ENCODE measurements around the gene PPP2R3B. TPM values are rescaled to one million over a fixed set of nuclear protein-coding genes. Genes with fewer than 3 reads are reported as not detected.

Gene PPP2R3B
- total RNA-seq, 2 experiments from 2014 or later, result 12.1 to 14.0 TPM

DNA sequence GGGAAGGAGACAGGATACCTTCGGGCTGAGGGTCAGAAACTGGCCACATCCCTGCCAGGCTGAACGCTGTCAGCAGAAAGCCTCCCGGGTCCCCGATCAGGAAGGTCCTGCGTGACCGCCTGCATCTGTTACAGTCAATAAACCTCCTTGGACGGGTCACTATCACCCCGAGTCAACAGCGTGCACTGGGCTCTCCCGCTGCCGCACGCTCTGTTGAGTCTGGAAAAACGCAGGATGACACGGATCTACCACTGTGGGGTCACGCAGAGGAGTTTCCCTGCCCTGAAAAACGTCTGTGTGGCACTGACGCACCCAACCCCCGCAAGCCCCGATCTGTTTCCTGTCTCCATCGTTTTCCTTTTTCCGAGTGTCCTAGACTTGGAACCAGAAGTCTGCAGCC, 12.1 kb downstream of the PPP2R3B start:
- H3K36me3 Mint-ChIP-seq (ENCODE audit: low read depth), result no peaks in the 10 kb centered on the region
- no peaks in the 10 kb centered on the region for H3K9me3 Mint-ChIP-seq
- no peaks in the 10 kb centered on the region for H3K36me3 ChIP-seq (ENCODE audit: insufficient read depth, low read length)
- H3K27ac Mint-ChIP-seq, result no peak overlapping the region
- no peak for DNase-seq
- CTCF ChIA-PET, result no interaction called here
- POLR2A ChIA-PET, result no interaction called here
- peaks cover 47% of the 10 kb centered on the region for H3K27me3 Mint-ChIP-seq
- H3K9me3 ChIP-seq (ENCODE audit: control insufficient read depth in 1 of 2, insufficient read depth in 1 of 2, low read length in 2 of 2), result peaks cover 0 to 24% of the 10 kb centered on the region in 2 experiments
- peak overlapping the region; percentile 87 for H3K4me3 Mint-ChIP-seq
- H3K27me3 ChIP-seq (ENCODE audit: control insufficient read depth in 1 of 2, insufficient read depth in 2 of 2, low read length in 2 of 2), result peaks cover 31 to 40% of the 10 kb centered on the region in 2 experiments
- TF ChIP-seq, protein P1, sequence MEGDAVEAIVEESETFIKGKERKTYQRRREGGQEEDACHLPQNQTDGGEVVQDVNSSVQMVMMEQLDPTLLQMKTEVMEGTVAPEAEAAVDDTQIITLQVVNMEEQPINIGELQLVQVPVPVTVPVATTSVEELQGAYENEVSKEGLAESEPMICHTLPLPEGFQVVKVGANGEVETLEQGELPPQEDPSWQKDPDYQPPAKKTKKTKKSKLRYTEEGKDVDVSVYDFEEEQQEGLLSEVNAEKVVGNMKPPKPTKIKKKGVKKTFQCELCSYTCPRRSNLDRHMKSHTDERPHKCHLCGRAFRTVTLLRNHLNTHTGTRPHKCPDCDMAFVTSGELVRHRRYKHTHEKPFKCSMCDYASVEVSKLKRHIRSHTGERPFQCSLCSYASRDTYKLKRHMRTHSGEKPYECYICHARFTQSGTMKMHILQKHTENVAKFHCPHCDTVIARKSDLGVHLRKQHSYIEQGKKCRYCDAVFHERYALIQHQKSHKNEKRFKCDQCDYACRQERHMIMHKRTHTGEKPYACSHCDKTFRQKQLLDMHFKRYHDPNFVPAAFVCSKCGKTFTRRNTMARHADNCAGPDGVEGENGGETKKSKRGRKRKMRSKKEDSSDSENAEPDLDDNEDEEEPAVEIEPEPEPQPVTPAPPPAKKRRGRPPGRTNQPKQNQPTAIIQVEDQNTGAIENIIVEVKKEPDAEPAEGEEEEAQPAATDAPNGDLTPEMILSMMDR (IDR thresholded peaks at IDR 0.05), result no peak
- intact Hi-C loops (cut with DNase I, micrococcal nuclease), result no loop called here
- no peak overlapping the region for H3K27ac ChIP-seq (ENCODE audit: low read depth in 1 of 2, low read length in 2 of 2)
- peak overlapping the region; percentile 32 for H3K4me3 ChIP-seq (ENCODE audit: low read length)
- peaks cover 27% of the 10 kb centered on the region for H3K4me1 Mint-ChIP-seq (ENCODE audit: low read depth)
- H3K4me1 ChIP-seq (ENCODE audit: insufficient read depth, low read length), result peaks cover 40% of the 10 kb centered on the region
- no peak for ATAC-seq (ENCODE audit: poor library complexity)

DNA sequence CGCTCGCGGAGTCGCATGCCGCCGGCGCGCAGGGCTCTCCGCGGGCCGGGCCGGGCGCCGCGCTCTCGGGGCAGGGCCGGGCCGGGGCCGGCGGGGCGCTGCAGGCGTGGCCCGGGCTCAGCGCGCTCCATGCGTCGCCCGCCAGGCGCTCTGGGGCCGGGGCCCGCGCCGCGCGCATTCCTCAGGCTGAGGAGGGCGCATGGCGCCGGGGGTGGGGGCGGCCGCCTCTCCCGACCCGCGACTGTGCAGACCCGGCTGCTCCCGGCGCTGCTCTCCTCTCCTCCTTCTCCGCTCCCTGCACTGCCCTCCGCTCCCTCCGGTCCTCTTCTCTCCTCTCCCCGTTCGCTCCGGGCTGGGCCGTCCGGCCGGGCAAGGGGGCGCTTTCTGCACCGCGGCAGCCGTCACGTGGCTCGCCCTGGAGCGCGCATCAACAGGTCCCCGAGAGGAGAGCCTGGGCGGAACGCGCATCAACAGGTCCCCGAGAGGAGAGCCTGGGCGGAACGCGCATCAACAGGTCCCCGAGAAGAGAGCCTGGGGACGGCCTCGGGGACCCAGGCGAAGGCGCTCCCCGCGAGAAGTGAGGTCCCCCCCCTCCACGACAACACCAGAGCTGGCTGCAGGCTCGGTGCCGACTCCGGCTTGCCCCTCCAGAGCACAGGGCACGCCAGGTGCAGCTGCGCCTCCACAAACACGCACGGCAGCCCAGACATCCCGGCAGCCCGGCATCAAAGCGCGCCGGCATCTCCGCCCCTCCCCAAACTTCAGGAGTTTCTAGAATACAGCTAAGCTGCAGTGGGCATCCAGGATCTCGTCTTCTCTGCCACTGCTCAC, 12.9 kb downstream of the PPP2R3B start:
- H3K27me3 Mint-ChIP-seq, result peaks cover 47% of the 10 kb centered on the region
- no peaks in the 10 kb centered on the region for H3K36me3 Mint-ChIP-seq (ENCODE audit: low read depth)
- H3K9me3 Mint-ChIP-seq, result no peaks in the 10 kb centered on the region
- intact Hi-C loops (cut with DNase I, micrococcal nuclease), result no loop called here
- no peak overlapping the region for H3K27ac ChIP-seq (ENCODE audit: low read depth in 1 of 2, low read length in 2 of 2)
- DNase-seq (peak in 8 of 14 experiments; percentile 9 to 50 (median 23)), ATAC-seq (ENCODE audit: poor library complexity) (peak; percentile 75)
- H3K4me3 ChIP-seq (ENCODE audit: low read length), result peak overlapping the region; percentile 32
- peaks cover 0 to 25% of the 10 kb centered on the region in 2 experiments for H3K9me3 ChIP-seq (ENCODE audit: control insufficient read depth in 1 of 2, insufficient read depth in 1 of 2, low read length in 2 of 2)
- H3K27ac Mint-ChIP-seq, result no peak overlapping the region
- H3K4me3 Mint-ChIP-seq, result peak overlapping the region; percentile 87
- peaks cover 27% of the 10 kb centered on the region for H3K4me1 Mint-ChIP-seq (ENCODE audit: low read depth)
- peaks cover 40% of the 10 kb centered on the region for H3K4me1 ChIP-seq (ENCODE audit: insufficient read depth, low read length)
- CTCF ChIA-PET, result no interaction called here
- peaks cover 31 to 40% of the 10 kb centered on the region in 2 experiments for H3K27me3 ChIP-seq (ENCODE audit: control insufficient read depth in 1 of 2, insufficient read depth in 2 of 2, low read length in 2 of 2)
- TF ChIP-seq, protein P1 (IDR thresholded peaks at IDR 0.05), result no peak
- POLR2A ChIA-PET, result no interaction called here
- no peaks in the 10 kb centered on the region for H3K36me3 ChIP-seq (ENCODE audit: insufficient read depth, low read length)

DNA sequence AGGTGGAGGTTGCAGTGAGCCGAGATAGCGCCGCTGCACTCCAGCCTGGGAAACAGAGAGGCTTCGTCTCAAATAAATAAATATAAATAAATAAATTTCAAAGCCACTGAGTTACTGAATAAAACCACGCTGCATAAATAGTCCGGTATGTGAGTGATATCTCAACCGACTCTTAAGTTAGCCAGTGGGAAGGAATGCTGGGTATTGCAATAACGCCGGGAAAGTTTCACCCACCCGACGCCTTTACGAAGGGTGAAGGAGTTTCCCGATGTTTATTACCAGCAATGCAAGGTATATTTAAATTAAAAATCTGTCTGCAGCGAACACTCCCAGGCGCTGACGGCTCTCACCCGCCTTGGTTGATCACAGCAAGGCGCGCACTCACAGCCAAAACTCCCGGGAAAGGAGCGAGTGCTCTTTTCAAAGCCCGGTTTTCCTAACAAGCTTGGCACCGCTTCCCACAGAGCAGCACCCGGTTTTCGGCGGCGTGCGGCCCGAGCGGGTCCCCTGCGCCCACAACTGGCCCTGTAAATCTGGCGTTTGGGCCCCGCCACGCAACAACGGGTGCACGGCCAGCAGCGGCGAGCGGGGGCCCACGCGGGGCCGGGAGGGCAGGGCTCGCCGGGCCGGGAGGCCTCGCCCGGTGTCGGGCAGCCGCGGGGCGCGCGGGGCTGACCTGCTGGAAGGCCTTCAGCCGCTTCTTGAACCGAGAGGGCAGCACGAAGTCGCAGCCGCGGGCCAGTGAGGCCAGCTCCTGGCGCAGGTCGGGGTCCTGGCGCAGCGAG, 13.7 kb downstream of the PPP2R3B start:
- no peaks in the 10 kb centered on the region for H3K36me3 ChIP-seq (ENCODE audit: insufficient read depth, low read length)
- peaks cover 31 to 40% of the 10 kb centered on the region in 2 experiments for H3K27me3 ChIP-seq (ENCODE audit: control insufficient read depth in 1 of 2, insufficient read depth in 2 of 2, low read length in 2 of 2)
- ChIA-PET POLR2A (no interaction called here), CTCF (no interaction called here)
- Mint-ChIP-seq H3K27me3 (peaks cover 44% of the 10 kb centered on the region), H3K36me3 (ENCODE audit: low read depth) (no peaks in the 10 kb centered on the region), H3K27ac (no peak overlapping the region), H3K4me1 (ENCODE audit: low read depth) (peaks cover 22% of the 10 kb centered on the region), H3K9me3 (no peaks in the 10 kb centered on the region), H3K4me3 (peak overlapping the region; percentile 54)
- peaks cover 34% of the 10 kb centered on the region for H3K4me1 ChIP-seq (ENCODE audit: insufficient read depth, low read length)
- no peak for DNase-seq
- H3K9me3 ChIP-seq (ENCODE audit: control insufficient read depth in 1 of 2, insufficient read depth in 1 of 2, low read length in 2 of 2), result peaks cover 0 to 25% of the 10 kb centered on the region in 2 experiments
- intact Hi-C loops (cut with DNase I, micrococcal nuclease), result no loop called here
- no peak overlapping the region for H3K27ac ChIP-seq (ENCODE audit: low read depth in 1 of 2, low read length in 2 of 2)
- no peak for ATAC-seq (ENCODE audit: poor library complexity)
- H3K4me3 ChIP-seq (ENCODE audit: low read length), result no peak overlapping the region
- TF ChIP-seq, protein P1 (IDR thresholded peaks at IDR 0.05), result no peak
